MV-4-11 (cell line): Measurements from ENCODE around the gene KCTD1.

Source experiments
- DNase-seq: peaks from one replicate; lab custom pipeline; 2025; lab: John Stamatoyannopoulos, UW

The KCTD1 gene

GRCh38 chr18:26524002-26524401 lies 24.4 kb downstream of the KCTD1 start:
- DNase-seq: no peak

- no peak for DNase-seq
Measured at GRCh38 chr18:26521617-26522016, 26.7 kb downstream of the KCTD1 start.

- no peak for DNase-seq
Measured at GRCh38 chr18:26520974-26521373, 27.4 kb downstream of the KCTD1 start.

- no peak for DNase-seq
Measured at GRCh38 chr18:26519114-26519513, 29.2 kb downstream of the KCTD1 start.

- DNase-seq: no peak
Measured at GRCh38 chr18:26516964-26517363, 31.4 kb downstream of the KCTD1 start.

GRCh38 chr18:26515643-26516487 lies 32.5 kb downstream of the KCTD1 start:
- DNase-seq: no peak

- DNase-seq: no peak
Measured at GRCh38 chr18:26511339-26512071, 36.8 kb downstream of the KCTD1 start.

- DNase-seq: no peak
Measured at GRCh38 chr18:26510337-26510736, 38.0 kb downstream of the KCTD1 start.

GRCh38 chr18:26506012-26506411 lies 42.3 kb downstream of the KCTD1 start:
- DNase-seq: no peak

GRCh38 chr18:26504831-26505230 lies 43.5 kb downstream of the KCTD1 start:
- DNase-seq: no peak

GRCh38 chr18:26503382-26503781 lies 45.0 kb downstream of the KCTD1 start:
- DNase-seq: no peak

GRCh38 chr18:26502823-26503222 lies 45.5 kb downstream of the KCTD1 start:
- DNase-seq: no peak

- DNase-seq: no peak
Measured at GRCh38 chr18:26497866-26498265, 50.5 kb downstream of the KCTD1 start.

- no peak for DNase-seq
Measured at GRCh38 chr18:26496528-26496927, 51.8 kb downstream of the KCTD1 start.

GRCh38 chr18:26495287-26495686 lies 53.1 kb downstream of the KCTD1 start:
- no peak for DNase-seq

GRCh38 chr18:26493021-26493420 lies 55.3 kb downstream of the KCTD1 start:
- no peak for DNase-seq

GRCh38 chr18:26491194-26491816 lies 57.0 kb downstream of the KCTD1 start:
- no peak for DNase-seq

- DNase-seq: no peak
Measured at GRCh38 chr18:26489881-26490280, 58.5 kb downstream of the KCTD1 start.

GRCh38 chr18:26489191-26489590 lies 59.2 kb downstream of the KCTD1 start:
- no peak for DNase-seq

GRCh38 chr18:26488417-26489009 lies 59.8 kb downstream of the KCTD1 start:
- no peak for DNase-seq

- no peak for DNase-seq
Measured at GRCh38 chr18:26487437-26487836, 60.9 kb downstream of the KCTD1 start.

- DNase-seq: no peak
Measured at GRCh38 chr18:26483633-26484032, 64.7 kb downstream of the KCTD1 start.

- no peak for DNase-seq
Measured at GRCh38 chr18:26482569-26482968, 65.8 kb downstream of the KCTD1 start.
